Activated gamma-delta T cell (primary cell): Measurements from ENCODE around the gene GPR146.

Experiments used
- DNase-seq: peaks from one replicate; lab custom pipeline; 2025; lab: John Stamatoyannopoulos, UW

GPR146 gene

DNA sequence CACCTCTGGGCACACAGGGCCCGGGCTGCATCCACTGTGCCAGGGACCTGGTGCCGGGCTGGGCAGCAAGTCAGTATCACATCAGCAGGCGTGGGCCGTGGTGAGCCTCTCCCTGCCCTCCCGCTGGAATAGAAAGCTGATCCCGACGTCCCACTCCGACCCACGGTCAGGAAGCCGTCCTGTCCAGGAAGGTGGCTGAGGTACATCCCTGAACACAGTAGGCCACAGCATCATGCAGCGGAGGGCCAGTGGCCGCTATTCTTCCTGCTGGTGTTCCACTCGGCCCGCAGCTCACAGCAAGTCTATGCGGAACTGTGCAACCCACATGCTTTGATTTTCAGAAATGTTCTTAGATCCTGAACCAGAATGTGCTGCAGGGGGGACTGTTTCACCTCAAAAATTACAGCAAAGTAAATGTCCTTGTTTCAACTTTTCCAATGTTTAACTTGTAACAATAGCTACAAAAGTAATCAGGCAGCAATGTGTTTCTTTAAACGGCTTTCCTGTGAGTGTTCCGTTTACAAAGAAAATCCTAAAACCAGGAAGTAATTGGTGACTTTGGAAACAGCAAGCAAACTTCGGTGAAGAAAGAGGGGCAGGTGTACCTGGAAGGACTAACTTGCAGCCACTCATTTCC, 676 bp upstream of the GPR146 start:
- no peak for DNase-seq

DNA sequence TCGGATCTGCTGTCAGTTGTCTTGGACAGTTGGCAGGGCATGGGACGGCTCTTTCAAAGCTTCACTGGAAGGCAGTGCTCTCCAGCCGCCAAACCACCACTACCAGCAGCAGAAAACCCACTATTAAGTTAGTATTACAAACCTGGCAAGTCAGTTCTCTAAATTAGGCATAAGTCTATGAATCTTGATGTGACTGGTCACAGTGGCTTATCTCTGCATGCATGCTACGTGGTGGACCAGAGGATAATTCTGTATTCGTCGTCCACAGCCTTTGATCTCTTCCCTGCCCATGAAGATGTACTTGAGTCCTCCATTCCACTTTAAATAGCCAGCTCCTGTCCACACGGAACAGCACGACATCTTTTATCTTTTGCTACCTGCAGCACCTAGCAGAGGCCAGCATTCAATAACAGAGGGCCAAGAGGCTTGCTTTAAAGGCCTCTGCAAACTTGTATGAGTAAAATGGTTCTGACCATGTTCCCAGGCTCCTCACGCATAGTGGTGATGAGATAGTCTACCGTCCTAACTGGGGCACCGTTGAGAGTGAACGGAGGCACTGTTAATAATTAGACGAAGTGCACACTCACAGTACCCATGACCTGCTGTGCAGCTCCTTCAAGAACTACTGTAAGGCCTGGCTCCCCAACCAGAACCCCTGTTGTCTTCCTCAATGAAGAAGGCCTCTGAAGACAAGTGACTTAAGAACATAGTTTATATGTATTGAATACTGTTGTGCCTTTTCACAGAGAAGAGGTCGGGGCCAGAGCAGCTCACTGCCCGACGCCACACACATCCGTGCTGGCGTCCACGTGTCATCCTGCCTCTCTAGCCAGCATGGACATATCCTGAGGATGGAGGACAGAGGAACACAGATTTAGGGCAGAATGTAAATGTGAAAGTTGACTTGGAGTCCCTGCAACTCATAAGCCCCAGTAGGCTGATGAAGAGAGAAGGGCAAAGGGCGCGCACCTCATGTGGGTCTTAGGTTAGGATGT, 1.0 kb downstream of the GPR146 start:
- DNase-seq = no peak

DNA sequence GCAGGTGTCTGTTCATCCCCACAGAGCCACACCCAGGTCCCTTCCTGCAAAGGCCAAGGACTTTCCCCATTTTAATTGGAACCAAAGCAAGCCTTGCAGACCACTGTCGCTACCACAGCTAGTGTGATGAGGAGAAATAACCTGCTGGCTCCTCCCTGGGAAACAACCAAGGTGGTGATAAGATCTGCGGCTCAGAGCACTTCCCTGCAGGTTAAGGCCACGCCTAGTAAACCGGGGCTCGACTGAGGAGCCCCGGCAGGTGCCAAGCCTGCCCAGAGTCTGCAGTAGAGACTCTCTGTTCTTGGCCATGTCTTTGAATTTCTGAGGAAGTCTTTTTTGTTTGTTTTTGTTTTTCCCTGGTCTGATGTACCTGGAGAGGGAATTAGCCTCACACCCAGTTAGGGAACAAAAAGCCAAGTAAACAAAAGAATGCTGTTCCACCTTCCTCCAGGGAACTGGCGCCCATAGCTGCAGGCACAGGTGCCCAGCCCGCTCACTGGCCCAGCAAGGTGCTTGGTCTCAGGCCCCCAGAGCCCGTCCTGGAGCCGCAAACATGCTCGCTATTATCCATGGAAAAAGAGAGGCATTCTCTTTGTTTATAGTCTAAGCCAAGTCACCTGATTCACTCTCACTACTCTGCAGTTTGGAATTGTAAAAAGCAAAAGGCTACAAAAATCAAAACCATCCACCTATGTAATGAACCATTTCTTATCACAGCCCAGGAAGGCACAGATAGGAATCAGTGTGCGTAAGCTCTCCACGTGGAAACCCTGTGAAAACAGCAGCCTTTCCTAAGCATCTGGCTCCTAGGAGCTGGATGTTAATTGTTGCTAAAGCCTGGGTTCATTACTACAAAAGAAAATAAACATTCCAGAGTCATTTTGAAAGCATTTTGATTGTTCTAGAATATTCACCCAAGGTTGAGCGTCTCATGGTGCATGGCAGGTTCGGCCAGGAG, 2.7 kb downstream of the GPR146 start:
- no peak for DNase-seq

DNA sequence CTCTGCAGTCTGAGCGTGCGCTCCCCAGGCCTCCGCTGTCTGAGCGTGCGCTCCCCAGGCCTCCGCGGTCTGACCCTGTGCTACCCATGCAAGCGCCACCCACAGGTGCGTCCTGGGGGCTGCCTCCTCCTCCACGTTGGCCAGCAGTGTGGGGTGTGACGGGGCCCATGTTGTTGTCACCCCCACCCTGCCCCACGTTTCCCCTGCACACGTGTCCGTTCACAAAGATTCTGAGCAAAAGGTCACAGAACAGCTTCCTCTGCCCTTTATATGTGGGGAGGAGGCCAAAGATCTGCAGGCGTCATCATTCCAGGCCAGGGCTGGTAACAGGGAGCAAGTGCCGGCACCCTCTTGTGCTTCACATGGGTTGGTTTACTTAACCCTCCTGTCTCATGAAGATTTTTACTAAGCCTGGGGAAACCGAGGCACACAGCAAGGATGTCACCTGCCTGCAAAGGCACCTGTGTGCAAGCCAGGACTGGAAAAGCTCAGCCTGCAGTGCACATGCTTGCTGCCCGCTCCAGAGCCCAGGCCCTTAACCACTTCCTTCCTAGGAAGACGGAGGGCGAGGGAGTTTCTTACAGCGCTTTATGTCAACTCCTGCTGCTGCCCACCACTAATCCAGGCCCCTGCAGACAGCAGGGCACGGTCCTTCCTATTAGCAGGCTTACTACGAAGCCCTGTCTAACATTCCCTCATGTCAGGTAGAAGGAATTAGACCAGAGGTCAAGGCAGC, 4.8 kb downstream of the GPR146 start:
- DNase-seq = no peak

DNA sequence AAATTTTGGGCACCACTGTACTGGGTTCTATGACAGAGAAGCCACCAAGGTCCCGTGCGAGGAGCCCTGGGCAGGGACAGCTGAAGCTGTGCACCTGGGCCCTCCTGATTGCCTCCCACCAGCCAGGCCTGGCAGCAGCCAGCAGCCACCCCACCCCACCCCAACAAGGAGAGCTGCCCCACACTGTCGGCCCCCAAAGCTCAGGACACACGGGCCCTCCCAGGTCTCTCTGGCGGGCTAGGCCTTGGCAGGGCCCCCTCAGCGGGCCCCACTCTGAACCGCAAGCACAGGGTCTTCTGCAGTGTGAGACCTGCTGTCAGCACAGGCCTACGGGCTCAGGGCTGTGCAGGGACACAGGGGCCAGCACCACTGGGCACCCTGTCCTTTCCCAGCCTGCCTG, 5.5 kb downstream of the GPR146 start:
- DNase-seq = no peak

DNA sequence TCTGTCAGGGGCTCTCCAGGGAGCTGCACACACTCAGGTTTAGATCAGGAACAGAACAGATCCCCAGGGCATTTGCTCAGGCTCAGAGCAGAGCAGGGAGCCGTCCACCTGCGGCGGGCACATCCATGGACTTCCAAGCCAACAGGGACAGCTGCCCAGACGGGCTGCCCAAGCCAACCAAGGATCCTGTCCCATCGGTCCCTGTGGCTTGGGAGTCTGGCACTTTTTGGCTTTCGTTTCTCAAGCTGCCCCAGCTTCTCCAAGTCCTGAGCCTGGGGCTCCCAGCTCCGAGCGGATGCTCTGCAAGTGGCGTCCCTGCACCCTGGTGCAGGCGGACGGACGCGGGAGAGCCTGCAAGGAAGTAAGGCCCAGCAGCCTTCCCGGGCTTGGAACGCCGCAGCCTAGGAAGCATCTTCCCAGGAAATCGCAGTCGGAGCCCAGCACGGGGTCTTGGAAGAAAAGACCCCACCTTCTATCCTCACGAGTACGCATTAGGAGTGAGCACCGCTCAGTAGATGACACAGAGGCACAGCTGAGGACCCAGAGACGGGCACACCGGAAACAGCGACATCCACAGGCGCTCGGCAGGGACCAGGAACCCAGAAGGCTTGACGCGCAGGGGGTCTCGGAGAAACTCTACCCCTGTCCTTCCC, 6.0 kb downstream of the GPR146 start:
- DNase-seq = no peak

DNA sequence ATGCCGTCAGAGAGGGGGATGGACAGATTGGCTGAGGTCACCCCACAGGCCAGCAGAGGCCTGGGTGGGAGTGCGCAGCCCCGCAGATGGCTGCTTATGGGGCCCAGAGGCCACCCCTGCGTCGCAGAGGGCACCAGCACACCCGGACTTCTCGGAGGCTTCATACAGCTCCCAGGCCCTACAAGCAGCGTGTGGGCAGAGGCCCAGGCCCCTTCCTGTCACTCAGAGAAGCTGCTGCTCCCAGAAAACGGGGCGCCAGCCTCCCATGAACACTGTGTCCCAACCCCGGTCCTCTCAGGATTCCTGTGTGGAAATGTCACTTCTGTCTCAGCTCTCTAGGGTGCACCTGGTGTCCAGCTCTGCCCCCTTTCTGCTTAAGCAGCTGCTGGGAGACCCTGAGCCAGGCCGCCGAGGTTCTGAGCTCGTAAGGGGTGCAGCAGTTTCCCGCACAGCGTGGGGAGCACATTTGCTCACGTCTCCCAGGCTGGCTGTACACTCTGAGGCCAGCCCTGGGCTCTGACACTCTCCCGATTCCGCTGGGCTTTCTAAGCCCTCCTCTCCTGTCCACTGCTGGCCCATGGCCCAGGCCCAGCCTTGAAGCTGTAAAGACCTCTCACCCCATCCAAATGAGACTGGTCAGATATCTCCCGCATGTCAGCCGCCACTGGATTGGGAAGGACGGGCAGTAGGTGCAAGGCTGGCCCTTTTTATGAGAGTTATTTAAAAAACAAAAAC, 6.8 kb downstream of the GPR146 start:
- DNase-seq = no peak

DNA sequence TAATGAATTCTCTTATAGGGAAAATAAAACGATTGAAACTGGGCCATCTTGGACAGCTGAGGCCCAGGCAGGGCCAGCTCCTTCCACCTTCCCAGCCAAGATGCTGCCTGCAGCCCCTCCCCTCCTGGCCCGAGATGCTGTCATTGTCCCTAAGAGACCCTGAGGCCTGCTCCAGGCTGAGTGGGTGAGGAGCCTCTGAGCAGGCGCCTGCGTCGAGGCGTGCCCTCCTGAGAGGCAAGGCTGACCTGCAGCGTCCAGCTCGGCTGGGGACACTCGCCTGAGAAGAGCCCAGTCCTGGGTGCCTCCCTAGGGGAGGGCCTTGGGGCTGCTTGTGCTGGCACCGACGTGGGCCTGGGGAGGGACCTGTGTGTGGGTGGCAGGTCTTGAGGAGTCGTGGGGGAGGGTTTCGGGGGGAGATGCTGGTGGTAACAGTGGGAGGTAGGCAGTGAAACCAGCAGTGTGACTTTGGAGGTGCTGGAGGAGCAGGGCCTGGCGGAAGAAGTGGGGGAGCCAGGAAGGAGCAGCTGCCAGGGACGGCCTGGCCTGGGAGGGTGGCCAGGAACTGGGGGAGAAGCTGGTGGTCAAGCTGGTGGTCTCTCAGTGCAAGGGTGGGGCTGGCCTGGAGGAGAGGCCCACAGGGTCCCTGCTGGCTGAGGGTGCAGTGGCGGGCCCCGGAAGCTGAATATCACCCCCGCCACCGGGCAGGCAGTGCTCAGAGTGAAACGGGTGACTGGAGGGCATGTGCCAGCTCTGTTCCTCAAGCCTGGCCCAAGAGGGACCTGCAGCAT, 7.9 kb downstream of the GPR146 start:
- DNase-seq = no peak

DNA sequence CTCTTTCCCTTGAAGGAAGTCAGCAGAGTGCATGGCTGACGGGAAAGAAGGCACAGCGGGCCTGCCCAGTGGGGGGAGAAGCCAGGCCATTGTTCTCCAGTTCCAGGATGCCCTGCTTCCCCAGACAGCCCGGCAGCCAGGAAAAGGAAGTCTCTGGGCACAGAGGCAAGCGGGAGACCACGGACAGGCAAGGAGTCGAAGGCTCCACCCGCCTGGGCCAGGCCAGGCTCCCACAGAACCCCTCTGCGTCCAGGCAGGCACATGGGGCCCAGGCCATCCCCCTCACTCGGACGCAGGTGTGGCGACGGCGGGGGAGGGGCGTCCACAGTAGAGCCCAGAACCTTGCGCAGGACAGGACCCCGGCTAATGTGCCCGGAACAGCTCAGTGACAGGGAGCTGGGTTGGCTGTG, 8.7 kb downstream of the GPR146 start:
- DNase-seq = no peak

DNA sequence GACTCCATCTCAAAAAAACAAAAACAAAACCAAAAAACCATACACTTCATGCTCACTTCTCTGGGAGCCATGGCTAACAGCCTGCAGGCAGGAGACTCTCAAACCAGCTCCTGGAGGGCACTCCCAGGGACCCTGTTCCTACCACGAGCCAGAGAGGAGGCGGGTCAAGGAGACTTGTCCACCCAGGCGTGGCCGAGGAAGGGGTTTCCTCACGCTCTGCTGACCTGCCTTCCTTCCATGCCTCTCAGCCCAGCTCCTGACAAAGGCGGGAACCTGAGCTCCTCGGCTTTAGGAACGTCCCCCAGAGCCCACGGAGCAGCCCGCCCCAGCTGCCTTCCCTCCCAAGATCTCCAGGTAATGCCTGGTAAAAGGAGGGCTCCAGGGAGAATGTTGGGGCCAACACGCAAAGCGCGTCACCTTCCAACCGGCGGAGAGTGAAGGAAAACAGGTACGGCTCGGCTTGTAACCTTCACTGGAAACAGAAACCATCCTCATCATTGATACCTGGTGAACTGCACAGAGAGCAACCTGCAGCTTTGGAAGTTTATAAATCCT, 9.5 kb downstream of the GPR146 start:
- no peak for DNase-seq

DNA sequence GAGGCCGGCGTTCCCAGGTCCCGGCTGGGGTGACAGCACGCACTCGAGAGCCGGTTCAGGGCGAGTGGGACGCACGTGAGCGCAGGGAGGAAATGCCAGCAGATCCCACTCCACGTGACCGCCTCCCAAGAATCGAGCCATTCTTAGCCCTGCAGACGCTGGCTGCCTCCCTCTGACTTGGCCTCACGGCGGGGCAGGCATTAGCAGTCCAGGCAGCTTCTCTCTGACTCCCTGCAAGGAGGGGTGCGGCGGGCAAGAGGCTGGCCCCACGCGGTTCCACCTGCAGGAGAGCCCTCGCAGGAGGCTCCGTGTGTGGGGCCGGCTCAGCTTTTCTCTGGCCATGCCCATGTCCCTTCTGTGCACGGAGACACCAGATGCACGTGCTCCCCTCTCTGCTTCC, 10.1 kb downstream of the GPR146 start:
- DNase-seq = no peak

DNA sequence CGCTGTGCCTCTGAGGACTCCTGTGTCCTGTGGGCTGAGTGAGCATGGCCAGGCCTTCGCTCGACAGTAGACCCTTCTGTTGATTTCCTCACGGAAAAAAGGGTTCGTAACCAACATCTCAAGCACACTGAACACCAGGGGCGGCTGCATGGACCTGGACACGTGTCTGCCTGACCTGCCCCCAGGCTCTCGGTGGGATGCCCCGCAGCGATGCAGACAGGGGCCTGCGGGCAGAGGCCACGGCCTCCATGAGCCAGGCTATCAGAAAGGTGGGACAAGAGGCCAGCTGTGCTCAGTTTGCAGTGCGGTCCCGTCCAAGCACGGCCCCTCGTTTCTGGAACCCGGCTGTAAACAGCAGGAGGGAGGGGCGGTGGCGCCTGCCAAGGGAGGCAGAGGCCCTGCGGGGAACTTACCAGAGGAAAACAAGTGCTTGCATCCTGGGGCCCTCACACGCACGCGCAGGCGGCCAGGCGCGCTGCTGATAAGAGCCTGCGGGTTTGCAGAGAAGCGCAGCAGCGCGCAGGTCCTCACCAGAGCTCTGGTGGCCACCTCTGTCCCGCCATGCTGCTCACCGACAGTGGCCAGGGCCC, 10.6 kb downstream of the GPR146 start:
- no peak for DNase-seq

DNA sequence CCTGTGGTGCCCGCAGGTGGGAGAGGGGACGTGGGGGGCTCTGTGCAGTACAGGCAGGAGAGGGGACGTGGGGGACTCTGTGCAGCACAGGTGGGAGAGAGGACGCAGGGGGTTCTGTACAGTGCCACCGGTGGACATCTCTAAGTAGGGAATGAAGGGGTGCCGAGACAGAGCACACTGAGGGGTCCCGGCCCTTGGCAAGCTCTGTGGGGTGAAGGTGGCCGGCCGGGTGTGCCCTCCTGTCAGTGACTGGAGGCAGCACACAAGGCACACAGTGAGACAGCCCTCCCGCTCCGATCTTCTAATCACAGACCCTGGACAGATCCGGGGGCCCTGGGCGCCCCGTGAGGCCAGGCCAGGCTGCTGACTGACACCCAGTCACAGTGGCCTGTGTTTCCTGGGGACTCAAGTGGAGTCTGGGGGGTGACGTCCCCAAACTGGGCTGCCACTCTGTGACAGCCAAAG, 11.2 kb downstream of the GPR146 start:
- DNase-seq = no peak

DNA sequence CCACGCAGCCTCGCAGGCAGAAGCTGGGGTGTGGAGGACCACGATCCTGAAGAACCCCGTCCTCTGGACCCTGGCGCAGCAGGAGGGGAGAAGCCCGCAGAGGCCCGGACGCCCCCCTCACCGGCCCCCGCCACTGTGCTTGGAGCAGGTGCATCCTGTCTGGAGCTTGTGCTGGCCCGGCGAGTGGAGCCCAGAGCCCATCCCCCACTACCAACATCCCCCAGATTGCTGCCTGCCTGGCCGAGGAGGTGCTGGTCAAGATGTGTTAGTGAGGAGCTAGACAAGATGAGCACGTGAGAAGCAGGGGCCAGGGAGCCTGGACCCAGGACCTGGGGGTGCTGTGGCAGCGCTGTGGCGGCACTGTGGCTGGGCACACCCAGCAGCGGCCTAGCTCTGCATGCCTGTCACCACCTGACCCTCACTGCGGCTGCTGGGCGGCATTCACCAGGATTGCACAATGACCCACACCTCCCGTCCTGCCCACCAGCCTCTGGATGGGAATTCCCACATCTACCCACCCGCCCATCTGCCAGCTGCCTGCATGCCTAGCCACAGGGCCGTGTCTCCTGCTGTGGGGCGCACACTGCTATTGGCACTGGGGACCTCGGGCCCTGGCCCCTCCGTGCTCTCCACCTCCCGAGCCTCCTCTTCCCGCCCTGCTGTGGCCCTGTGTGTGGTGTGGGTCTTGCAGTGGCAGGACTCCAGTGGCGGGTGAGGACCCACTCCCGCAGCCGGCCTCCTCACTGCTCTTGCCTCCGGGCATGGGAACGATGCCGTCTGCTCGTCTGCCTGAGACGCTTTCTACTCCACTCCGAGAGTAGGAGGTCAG, 11.8 kb downstream of the GPR146 start:
- DNase-seq = no peak

DNA sequence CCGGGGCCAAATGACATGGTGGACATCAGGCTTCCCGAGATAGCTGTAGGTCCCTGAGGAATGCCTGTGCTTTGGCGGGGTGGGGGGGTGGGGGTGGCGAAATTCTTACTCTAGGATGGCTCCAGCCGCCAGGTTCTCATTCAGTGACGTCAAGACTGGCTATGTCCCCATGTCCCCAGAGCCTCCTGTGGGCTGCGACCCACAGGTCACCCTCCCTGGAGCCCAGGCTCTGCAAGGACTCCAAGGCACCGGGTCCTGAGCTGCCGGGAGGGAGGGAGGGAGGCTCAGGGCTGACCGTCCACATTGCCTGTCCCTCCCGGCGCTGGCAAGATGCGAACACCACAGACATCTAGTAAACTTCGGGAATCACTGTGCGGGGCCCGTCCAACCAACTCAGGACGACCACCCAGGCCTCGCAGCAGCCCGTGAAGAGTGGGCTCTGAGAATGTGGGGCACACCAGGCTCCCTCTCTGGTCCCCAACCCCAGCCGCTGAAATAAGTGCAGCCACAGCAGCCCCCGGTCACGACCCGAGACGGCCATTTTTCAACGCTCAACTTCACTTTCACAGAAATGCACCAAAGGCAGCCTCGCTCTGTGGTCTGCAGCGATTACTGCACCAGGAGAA, 12.6 kb downstream of the GPR146 start:
- no peak for DNase-seq

DNA sequence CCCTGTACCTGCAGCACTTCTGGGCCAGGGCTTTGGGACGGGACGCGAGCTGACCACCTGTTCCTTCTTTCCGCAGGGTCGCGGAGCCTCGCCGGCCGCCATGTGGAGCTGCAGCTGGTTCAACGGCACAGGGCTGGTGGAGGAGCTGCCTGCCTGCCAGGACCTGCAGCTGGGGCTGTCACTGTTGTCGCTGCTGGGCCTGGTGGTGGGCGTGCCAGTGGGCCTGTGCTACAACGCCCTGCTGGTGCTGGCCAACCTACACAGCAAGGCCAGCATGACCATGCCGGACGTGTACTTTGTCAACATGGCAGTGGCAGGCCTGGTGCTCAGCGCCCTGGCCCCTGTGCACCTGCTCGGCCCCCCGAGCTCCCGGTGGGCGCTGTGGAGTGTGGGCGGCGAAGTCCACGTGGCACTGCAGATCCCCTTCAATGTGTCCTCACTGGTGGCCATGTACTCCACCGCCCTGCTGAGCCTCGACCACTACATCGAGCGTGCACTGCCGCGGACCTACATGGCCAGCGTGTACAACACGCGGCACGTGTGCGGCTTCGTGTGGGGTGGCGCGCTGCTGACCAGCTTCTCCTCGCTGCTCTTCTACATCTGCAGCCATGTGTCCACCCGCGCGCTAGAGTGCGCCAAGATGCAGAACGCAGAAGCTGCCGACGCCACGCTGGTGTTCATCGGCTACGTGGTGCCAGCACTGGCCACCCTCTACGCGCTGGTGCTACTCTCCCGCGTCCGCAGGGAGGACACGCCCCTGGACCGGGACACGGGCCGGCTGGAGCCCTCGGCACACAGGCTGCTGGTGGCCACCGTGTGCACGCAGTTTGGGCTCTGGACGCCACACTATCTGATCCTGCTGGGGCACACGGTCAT, 13.3 kb downstream of the GPR146 start:
- no peak for DNase-seq
